GM12865 (cell line): ENCODE data around the gene CASKIN2.

ENCODE experiments used
- DNase-seq: peaks from one replicate; pipeline ENCODE4 v3.0.0; 2010; ENCODE audit warnings: low read depth
- H3K4me3 ChIP-seq: 2 replicates; pipeline ENCODE4 v1.5.1; 2011; ENCODE audit warnings: mild to moderate bottlenecking, low read depth, low read length, control low read depth
- CTCF ChIP-seq: IDR thresholded peaks from 2 replicates; pipeline ENCODE4 v1.5.1; 2011; ENCODE audit warnings: low read length, control low read depth, low read depth, inconsistent platforms; ENCODE audit not compliant: insufficient read depth; ENCODE audit errors: missing control alignments

The CASKIN2 gene

GRCh38 chr17:75500419-75501216 is 14.7 kb downstream of the CASKIN2 start:
- DNase-seq, result no peak
- TF ChIP-seq CTCF, result no peak

DNA sequence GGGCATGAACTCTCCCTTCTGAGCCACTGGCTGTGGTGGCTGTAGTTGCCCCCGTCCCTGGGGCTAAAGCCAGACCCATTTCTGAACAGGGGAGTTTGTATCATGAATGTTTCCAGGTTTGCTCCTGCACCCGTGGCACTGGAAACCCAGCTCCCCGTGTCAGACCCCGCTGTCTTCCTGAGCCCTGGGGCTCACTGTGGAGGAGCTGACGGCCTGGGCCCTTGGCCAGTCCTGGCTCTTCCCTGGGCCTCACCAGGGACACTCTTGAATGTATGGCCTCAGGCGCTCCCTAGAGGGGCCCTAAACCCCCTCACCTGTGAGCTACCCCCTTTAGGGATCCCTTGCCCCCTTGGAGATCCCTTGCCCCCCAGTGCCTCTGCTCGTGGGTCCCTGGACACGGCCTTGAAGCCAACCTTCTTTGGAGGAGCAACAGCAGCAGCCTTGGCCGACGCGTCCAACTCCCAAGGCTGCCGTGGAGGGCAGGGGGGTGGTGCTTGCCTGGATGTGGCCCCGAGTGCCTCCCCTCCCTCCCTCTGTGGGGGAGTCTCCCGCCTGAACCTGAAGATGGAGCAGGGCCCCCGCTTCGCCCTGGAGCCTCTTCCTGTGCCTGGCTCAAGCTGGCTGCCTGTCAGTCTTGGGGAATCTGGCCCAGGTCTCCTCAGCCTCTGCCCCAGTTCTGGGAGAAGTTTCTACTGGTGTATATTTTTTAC is 15.9 kb downstream of the CASKIN2 start:
- TF ChIP-seq CTCF, result no peak
- no peak overlapping the region for H3K4me3 ChIP-seq
- no peak for DNase-seq

More at GRCh38 chr17:75500419-75501216, 14.7 kb downstream of the CASKIN2 start:
- no peak overlapping the region for H3K4me3 ChIP-seq

DNA sequence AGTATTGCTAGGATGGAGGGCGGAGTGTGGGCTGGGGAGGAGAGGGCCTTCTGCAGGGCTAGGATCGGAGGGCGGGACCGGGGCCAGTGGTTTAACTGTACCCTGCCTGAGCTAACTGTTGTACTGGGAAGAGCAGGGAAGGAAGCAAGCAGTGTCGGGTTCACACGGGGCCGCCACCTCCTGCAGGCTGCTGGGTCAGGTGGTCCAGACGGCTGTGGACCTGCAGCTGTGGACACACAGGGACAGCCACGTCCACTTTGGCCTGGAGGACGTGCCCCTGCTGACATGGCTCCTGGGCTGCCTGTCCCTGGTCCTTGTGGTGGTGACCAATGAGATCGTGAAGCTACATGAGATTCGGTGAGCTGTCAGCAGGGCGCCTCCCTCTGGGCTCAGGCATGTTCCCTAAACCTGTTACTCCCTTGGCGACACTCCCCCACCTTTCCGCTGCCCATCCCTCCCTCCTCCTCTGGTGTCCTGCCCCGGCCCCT is 16.6 kb downstream of the CASKIN2 start:
- TF ChIP-seq CTCF, result no peak
- DNase-seq, result no peak
- H3K4me3 ChIP-seq, result no peak overlapping the region

GRCh38 chr17:75498039-75498725 is 17.2 kb downstream of the CASKIN2 start:
- no peak overlapping the region for H3K4me3 ChIP-seq
- TF ChIP-seq CTCF, result no peak
- DNase-seq, result no peak

GRCh38 chr17:75496005-75496404 is 19.3 kb downstream of the CASKIN2 start:
- no peak for DNase-seq
- no peak overlapping the region for H3K4me3 ChIP-seq
- no peak for TF ChIP-seq CTCF

DNA sequence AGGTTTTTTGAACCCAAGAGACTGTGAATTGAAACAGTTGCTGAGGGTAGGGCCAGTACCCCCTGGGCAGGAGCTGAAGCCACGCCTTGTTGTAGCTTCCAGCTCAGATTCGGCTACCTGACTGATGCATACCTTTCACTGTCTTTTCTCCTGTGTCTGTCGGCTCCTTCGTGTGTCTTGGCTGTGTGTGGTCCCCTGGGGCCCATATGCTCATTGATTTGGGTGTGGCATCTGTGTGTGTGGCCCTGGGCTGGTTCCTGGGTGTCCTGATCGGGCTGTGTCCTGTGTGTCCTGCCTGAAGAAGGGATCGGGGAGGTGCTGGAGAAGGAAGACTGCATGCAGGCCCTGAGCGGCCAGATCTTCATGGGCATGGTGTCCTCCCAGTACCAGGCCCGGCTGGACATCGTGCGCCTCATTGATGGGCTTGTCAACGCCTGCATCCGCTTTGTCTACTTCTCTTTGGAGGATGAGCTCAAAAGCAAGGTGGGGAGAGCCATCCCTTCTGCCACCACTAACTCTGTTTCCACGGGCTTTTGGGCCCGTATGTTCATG is 20.9 kb downstream of the CASKIN2 start:
- no peak overlapping the region for H3K4me3 ChIP-seq
- no peak for TF ChIP-seq CTCF
- DNase-seq, result no peak
